ENCODE results near the gene IFI30.

The IFI30 gene

GRCh38 chr19:18198374-18198773 lies 24.8 kb downstream of the IFI30 start:
- CTCF ChIA-PET, result interaction anchor here (2.1 kb wide), 1 partner anchor 54 kb away, joined by 10 read pairs; no protein-coding TSS in a partner anchor
- no peak for DNase-seq (ENCODE audit: low read depth, low spot score)
- H3K4me3 ChIP-seq (ENCODE audit: low read depth, low read length), result no peak overlapping the region
- POLR2A ChIA-PET, result no interaction called here
- TF ChIP-seq, protein P1, sequence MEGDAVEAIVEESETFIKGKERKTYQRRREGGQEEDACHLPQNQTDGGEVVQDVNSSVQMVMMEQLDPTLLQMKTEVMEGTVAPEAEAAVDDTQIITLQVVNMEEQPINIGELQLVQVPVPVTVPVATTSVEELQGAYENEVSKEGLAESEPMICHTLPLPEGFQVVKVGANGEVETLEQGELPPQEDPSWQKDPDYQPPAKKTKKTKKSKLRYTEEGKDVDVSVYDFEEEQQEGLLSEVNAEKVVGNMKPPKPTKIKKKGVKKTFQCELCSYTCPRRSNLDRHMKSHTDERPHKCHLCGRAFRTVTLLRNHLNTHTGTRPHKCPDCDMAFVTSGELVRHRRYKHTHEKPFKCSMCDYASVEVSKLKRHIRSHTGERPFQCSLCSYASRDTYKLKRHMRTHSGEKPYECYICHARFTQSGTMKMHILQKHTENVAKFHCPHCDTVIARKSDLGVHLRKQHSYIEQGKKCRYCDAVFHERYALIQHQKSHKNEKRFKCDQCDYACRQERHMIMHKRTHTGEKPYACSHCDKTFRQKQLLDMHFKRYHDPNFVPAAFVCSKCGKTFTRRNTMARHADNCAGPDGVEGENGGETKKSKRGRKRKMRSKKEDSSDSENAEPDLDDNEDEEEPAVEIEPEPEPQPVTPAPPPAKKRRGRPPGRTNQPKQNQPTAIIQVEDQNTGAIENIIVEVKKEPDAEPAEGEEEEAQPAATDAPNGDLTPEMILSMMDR (IDR thresholded peaks at IDR 0.05; ENCODE audit: insufficient read depth, low read length, missing control alignments), result no peak

DNA sequence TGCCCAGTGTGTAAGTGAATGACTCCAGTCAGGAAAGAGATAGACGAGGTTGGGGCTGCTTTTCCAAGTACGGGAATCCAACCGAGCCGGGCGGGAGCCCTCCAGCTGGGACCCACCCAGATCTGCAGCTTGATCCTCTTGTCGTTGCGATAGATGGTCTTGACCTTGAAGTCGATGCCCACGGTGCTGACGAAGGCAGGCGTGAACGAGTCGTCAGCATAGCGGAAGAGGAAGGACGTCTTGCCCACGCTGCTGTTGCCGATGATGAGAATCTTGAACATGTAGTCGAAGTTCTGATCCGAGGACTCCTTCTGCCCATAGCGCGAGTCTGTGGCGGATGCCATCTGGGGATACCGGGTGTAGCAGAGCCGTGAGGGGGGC lies 28.8 kb downstream of the IFI30 start:
- TF ChIP-seq, protein P1 (IDR thresholded peaks at IDR 0.05; ENCODE audit: insufficient read depth, low read length, missing control alignments), result no peak
- ChIA-PET POLR2A (no interaction called here), CTCF (interaction anchor here (1.0 to 11.1 kb wide), 3 partner anchors 9 to 49 kb away, joined by 4 to 217 read pairs (median 5); partner anchors contain the start of gene MPV17L2)
- H3K4me3 ChIP-seq (ENCODE audit: low read depth, low read length), result no peak overlapping the region
- DNase-seq (ENCODE audit: low read depth, low spot score), result no peak

DNA sequence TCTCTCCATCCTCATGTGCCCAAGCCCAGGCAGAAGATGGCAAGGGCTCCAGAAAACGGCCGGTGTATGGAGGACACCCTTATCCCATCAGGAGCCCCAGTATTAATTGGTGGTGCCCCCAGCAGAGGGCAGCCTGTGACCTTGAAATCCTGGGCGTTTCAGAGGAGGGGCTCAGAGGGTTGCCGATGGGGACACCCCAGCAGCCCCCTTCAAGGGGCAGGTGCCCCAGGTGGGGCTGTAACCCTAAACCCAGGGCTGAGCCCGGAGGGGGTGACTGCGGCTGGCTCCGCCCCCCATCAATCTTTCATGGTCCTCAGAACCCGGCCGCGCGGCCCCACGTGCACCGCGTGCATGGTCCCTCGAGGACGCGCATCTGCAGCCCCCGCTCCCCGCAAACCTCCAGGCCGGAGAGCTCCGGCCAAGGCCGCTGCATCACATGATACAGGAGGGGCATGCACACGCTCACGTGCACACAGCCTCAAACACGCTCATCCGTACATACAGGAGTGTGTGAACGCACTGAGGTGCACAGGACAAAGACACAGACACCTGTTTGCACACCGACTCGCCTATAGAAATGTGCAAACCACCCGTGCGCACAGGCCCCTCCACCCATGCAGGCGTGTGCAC lies 29.3 kb downstream of the IFI30 start:
- H3K4me3 ChIP-seq (ENCODE audit: low read depth, low read length), result peak overlapping the region; percentile 96
- POLR2A ChIA-PET, result interaction anchor here (1.3 to 3.3 kb wide), 2 partner anchors 49 to 78 kb away, joined by 3 to 26 read pairs; partner anchors contain the start of gene JUND
- CTCF ChIA-PET, result interaction anchor here (1.2 to 11.1 kb wide), 7 partner anchors 9 to 77 kb away, joined by 3 to 217 read pairs (median 5); partner anchors contain the start of gene MPV17L2
- TF ChIP-seq, protein P1 (IDR thresholded peaks at IDR 0.05; ENCODE audit: insufficient read depth, low read length, missing control alignments), result peak; percentile 37
- DNase-seq (ENCODE audit: low read depth, low spot score), result no peak

- CTCF ChIA-PET, result interaction anchor here (1.2 to 11.1 kb wide), 7 partner anchors 10 to 76 kb away, joined by 3 to 217 read pairs (median 5); partner anchors contain the start of gene MPV17L2
- TF ChIP-seq, protein P1 (IDR thresholded peaks at IDR 0.05; ENCODE audit: insufficient read depth, low read length, missing control alignments), result no peak
- DNase-seq (ENCODE audit: low read depth, low spot score), result no peak
- POLR2A ChIA-PET, result interaction anchor here (1.3 to 3.3 kb wide), 2 partner anchors 48 to 78 kb away, joined by 3 to 26 read pairs; partner anchors contain the start of gene JUND
- peak overlapping the region; percentile 96 for H3K4me3 ChIP-seq (ENCODE audit: low read depth, low read length)
Observed at GRCh38 chr19:18203408-18203862, 29.8 kb downstream of the IFI30 start.

- DNase-seq (ENCODE audit: low read depth, low spot score), result peak; percentile 99
- H3K4me3 ChIP-seq (ENCODE audit: low read depth, low read length), result peak within 1 kb of the TSS; percentile 96
- POLR2A ChIA-PET, result interaction anchor here (1.3 to 3.3 kb wide), 2 partner anchors 48 to 77 kb away, joined by 3 to 26 read pairs; partner anchors contain the start of gene JUND
- TF ChIP-seq, protein P1 (IDR thresholded peaks at IDR 0.05; ENCODE audit: insufficient read depth, low read length, missing control alignments), result no peak
- CTCF ChIA-PET, result interaction anchor here (1.2 to 11.1 kb wide), 8 partner anchors 10 to 76 kb away, joined by 3 to 217 read pairs (median 6); partner anchors contain the start of gene MPV17L2
Observed at GRCh38 chr19:18203863-18204393, 30.3 kb downstream of the IFI30 start, which contains the start of gene RAB3A. RAB3A (minus strand) TSS chr19:18204042; CDS start chr19:18202740, 1,302 bp downstream.

Measured in AG04449 (cell line).